ENCODE data around the gene WDR43.
A peak's percentile ranks its signal among the peaks of the same experiment; 100 is the strongest.

WDR43 gene, protein sequence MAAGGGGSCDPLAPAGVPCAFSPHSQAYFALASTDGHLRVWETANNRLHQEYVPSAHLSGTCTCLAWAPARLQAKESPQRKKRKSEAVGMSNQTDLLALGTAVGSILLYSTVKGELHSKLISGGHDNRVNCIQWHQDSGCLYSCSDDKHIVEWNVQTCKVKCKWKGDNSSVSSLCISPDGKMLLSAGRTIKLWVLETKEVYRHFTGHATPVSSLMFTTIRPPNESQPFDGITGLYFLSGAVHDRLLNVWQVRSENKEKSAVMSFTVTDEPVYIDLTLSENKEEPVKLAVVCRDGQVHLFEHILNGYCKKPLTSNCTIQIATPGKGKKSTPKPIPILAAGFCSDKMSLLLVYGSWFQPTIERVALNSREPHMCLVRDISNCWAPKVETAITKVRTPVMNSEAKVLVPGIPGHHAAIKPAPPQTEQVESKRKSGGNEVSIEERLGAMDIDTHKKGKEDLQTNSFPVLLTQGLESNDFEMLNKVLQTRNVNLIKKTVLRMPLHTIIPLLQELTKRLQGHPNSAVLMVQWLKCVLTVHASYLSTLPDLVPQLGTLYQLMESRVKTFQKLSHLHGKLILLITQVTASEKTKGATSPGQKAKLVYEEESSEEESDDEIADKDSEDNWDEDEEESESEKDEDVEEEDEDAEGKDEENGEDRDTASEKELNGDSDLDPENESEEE

DNA sequence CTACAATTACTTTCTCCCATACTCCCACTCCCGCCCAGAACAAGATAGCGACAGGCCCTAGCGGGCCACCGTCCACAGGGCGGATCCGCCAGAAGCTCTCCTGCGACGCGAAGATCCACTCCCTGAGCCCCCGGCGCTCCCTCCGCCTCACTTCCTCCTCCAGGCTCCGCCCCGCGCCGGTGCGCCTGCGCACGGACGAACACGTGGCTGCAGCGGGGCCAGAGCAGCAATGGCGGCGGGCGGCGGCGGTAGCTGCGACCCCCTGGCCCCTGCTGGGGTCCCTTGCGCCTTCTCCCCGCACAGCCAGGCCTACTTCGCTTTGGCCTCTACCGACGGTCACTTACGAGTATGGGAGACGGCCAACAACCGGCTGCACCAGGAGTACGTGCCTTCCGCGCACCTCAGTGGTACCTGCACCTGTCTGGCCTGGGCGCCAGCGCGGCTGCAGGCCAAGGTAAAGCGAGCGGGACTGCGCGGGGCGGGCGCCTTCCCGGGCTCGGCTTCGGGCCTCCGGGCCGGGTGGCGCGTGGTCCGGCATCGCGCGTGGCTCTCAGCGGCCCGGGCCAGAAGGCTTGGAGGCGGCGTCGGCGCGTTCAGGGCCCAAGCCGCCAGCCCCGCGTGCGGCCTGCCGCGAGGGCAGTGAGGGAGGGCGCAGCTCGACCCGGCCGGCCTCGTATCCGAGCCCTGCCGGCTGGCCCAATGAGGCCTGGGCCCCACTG, at the start of gene WDR43:
WDR43 (plus strand) TSS at position 198 of the 719 bp plus-strand sequence; CDS start at position 230, 32 bp downstream.
- H3K27me3 Mint-ChIP-seq (ENCODE audit: low read depth) = no peaks in the 10 kb centered on the region
- TF ChIP-seq, protein P1, sequence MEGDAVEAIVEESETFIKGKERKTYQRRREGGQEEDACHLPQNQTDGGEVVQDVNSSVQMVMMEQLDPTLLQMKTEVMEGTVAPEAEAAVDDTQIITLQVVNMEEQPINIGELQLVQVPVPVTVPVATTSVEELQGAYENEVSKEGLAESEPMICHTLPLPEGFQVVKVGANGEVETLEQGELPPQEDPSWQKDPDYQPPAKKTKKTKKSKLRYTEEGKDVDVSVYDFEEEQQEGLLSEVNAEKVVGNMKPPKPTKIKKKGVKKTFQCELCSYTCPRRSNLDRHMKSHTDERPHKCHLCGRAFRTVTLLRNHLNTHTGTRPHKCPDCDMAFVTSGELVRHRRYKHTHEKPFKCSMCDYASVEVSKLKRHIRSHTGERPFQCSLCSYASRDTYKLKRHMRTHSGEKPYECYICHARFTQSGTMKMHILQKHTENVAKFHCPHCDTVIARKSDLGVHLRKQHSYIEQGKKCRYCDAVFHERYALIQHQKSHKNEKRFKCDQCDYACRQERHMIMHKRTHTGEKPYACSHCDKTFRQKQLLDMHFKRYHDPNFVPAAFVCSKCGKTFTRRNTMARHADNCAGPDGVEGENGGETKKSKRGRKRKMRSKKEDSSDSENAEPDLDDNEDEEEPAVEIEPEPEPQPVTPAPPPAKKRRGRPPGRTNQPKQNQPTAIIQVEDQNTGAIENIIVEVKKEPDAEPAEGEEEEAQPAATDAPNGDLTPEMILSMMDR (IDR thresholded peaks at IDR 0.05; ENCODE audit: unreplicated experiment in 3 of 3) = no peak
- no peaks in the 10 kb centered on the region for H3K36me3 Mint-ChIP-seq (ENCODE audit: low read depth)
- peak within 1 kb of the TSS; percentile 92 to 97 (median 97) for H3K4me3 Mint-ChIP-seq
- peak within 1 kb of the TSS; percentile 62 to 92 (median 89) for H3K27ac Mint-ChIP-seq
- H3K4me1 Mint-ChIP-seq = peaks cover 25% of the 10 kb centered on the region
- H3K9me3 Mint-ChIP-seq = peaks cover 2% of the 10 kb centered on the region

DNA sequence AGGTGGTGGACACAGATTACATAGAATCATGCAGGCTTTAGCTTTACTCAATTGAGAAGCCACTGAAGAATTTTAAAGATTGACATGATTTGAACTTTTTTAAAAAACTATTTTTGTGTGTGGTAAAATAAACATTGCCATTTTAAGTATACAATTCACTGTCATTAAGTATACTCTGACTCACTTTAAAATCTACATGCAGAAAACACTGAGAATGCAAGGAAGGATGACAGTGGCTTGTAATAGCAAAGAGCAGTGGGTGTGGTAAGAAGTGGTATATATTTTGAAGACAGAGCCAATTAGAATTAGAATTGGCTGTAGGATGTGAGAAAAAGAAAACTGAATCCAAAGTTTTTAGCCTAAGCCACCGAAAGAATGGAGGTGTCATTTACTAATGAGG, 39.3 kb upstream of the WDR43 start:
- TF ChIP-seq, protein P1 (IDR thresholded peaks at IDR 0.05; ENCODE audit: unreplicated experiment in 3 of 3) = no peak
- Mint-ChIP-seq H3K4me3 (no peak overlapping the region), H3K4me1 (no peaks in the 10 kb centered on the region), H3K27ac (no peak overlapping the region), H3K27me3 (ENCODE audit: low read depth) (no peaks in the 10 kb centered on the region), H3K9me3 (no peaks in the 10 kb centered on the region), H3K36me3 (ENCODE audit: low read depth) (peaks cover 29% of the 10 kb centered on the region)

GRCh38 chr2:28855977-28856376, 38.5 kb upstream of the WDR43 start:
- H3K36me3 Mint-ChIP-seq (ENCODE audit: low read depth) = peaks cover 36% of the 10 kb centered on the region
- H3K27ac Mint-ChIP-seq = no peak overlapping the region

GRCh38 chr2:28868611-28869010, 25.9 kb upstream of the WDR43 start:
- Mint-ChIP-seq H3K27me3 (ENCODE audit: low read depth) (peaks cover 5% of the 10 kb centered on the region), H3K27ac (no peak overlapping the region), H3K36me3 (ENCODE audit: low read depth) (peaks cover 21% of the 10 kb centered on the region), H3K4me3 (peak overlapping the region; percentile 82 to 97 (median 83)), H3K4me1 (peaks cover 34% of the 10 kb centered on the region), H3K9me3 (no peaks in the 10 kb centered on the region)
- TF ChIP-seq, protein P1 (IDR thresholded peaks at IDR 0.05; ENCODE audit: unreplicated experiment in 3 of 3) = no peak

More at GRCh38 chr2:28855977-28856376, 38.5 kb upstream of the WDR43 start:
- H3K4me3 Mint-ChIP-seq = no peak overlapping the region
- H3K27me3 Mint-ChIP-seq (ENCODE audit: low read depth) = no peaks in the 10 kb centered on the region
- TF ChIP-seq, protein P1 (IDR thresholded peaks at IDR 0.05; ENCODE audit: unreplicated experiment in 3 of 3) = no peak
- no peaks in the 10 kb centered on the region for H3K9me3 Mint-ChIP-seq
- H3K4me1 Mint-ChIP-seq = no peaks in the 10 kb centered on the region

DNA sequence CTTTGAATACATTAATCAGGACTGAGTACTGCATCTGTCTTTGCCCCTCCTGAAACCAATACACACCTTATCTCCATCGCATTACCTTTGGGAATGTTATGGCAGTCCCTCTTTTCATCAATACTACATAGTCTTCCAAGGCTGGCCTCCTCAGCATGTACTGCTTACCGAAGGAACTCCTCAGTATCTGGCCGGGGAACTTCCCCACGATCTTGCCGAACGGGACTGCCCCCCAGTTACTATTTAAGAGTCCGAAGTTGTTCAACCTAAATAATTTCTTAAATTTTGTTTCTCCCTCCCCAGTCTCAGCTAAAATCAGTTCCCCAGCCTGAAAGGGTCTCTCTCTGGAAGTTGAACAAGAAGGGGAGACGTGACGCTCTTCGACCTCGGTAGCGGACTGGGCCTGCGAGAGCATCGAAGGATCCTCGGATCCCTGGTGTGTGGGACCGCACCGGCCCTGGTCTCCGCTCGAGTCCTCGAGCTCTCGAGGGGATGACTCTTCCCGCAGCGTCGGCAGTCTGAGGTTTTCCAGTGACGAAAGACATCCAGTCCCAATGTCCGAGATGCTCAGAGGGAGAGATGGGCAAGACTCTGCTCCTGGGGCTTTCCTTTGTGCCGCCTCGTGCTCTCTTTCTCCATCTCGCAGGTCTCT, 24.8 kb upstream of the WDR43 start:
- H3K27ac Mint-ChIP-seq = peak overlapping the region; percentile 86 to 94 (median 88)
- no peaks in the 10 kb centered on the region for H3K9me3 Mint-ChIP-seq
- H3K27me3 Mint-ChIP-seq (ENCODE audit: low read depth) = peaks cover 9% of the 10 kb centered on the region
- H3K36me3 Mint-ChIP-seq (ENCODE audit: low read depth) = peaks cover 15% of the 10 kb centered on the region
- peak overlapping the region; percentile 97 to 100 (median 97) for H3K4me3 Mint-ChIP-seq
- TF ChIP-seq, protein P1 (IDR thresholded peaks at IDR 0.05; ENCODE audit: unreplicated experiment in 3 of 3) = no peak
- peaks cover 34% of the 10 kb centered on the region for H3K4me1 Mint-ChIP-seq
